Erythroblast (primary cell): ENCODE results near the gene RRP1.

ENCODE experiments used
- GATA1 ChIP-seq: IDR thresholded peaks from 2 replicates; pipeline ENCODE4 v1.6.1; 2011; ENCODE audit warnings: low read depth, mild to moderate bottlenecking, control low read depth, low read length, moderate library complexity
- POLR2A ChIP-seq: IDR thresholded peaks from 2 replicates; pipeline ENCODE4 v1.6.1; 2011; ENCODE audit warnings: mild to moderate bottlenecking, low read length

DNA sequence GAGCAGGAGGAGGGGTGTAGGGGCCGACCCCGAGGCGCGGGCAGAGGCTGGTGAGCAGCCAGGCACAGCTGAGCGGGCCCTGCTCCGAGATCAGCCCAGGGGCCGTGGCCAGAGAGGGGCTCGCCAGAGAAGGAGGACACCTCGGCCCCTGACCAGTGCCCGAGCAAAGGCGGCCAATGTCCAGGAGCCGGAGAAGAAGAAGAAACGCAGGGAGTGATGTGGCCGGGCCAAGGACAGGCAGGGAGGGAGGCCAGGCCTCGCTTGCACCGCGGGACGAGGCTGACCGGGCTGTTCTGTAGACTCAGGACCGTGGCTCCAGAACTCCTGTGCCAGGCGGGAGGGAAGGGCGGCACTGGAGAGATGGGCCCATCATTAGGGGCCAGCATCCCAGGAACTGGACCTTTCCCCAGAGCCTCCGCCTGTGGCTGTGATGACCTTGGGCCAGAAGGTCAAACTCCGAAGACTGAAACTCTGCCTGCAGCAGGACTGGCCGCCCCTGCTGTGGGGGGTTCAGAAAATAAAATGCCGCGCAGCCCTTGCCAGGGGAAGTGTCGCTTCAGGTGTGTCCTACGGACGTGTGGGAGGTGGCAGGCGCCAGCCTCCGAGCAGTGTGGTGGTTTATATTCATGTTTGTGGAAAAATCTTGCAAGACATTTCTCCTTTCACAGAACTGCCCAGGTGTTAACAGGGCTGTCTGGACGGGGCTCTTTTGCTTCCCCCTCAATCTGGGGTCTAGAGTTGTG, 14.4 kb downstream of the RRP1 start:
- TF ChIP-seq POLR2A (no peak), GATA1 (no peak)
